Neural progenitor cell (in vitro differentiated cells): ENCODE data around the gene CNP. TPM values are rescaled to one million over a fixed set of nuclear protein-coding genes. Genes with fewer than 3 reads are reported as not detected.

ENCODE experiments used
- DNase-seq: peaks from one replicate; pipeline ENCODE4 v3.0.0-alpha.2; 2016; ENCODE audit warnings: low spot score
- H2AFZ ChIP-seq: fragments of 200-600 bp; sonication (generic); replicated peaks from 2 replicates; pipeline ENCODE4 v1.6.1; 2016; ENCODE audit warnings: antibody characterized with exemption
- H3F3A ChIP-seq: fragments of 200-600 bp; sonication (generic); 2 replicates; pipeline ENCODE4 v1.6.1; 2016; ENCODE audit warnings: antibody characterized with exemption, low read depth
- H3K27ac ChIP-seq: fragments of 200-600 bp; sonication (generic); 2 replicates; pipeline ENCODE4 v1.5.1; 2016; ENCODE audit warnings: mild to moderate bottlenecking
- H3K27me3 ChIP-seq: fragments of 200-600 bp; sonication (generic); 2 replicates; pipeline ENCODE4 v1.6.1; 2016; ENCODE audit warnings: mild to moderate bottlenecking, moderate library complexity
- H3K36me3 ChIP-seq: fragments of 200-600 bp; sonication (generic); 2 replicates; pipeline ENCODE4 v1.5.1; 2016
- H3K4me1 ChIP-seq: fragments of 200-600 bp; sonication (generic); 2 replicates; pipeline ENCODE4 v1.6.1; 2016; ENCODE audit warnings: mixed run types
- H3K4me2 ChIP-seq: fragments of 200-600 bp; sonication (generic); 2 replicates; pipeline ENCODE4 v1.6.1; 2016
- H3K4me3 ChIP-seq: fragments of 200-600 bp; sonication (generic); 2 replicates; pipeline ENCODE4 v1.5.1; 2016
- H3K79me2 ChIP-seq: fragments of 200-600 bp; sonication (generic); 2 replicates; pipeline ENCODE4 v1.6.1; 2016; ENCODE audit warnings: low read depth
- H3K9ac ChIP-seq: fragments of 200-600 bp; sonication (generic); 2 replicates; pipeline ENCODE4 v1.6.1; 2016
- H3K9me3 ChIP-seq: fragments of 200-600 bp; sonication (generic); 2 replicates; pipeline ENCODE4 v1.5.1; 2016; ENCODE audit warnings: low read depth
- H4K20me1 ChIP-seq: fragments of 200-600 bp; sonication (generic); 2 replicates; pipeline ENCODE4 v1.6.1; 2016; ENCODE audit warnings: low read depth
- H3K27ac Mint-ChIP-seq: 3 replicates; pipeline ENCODE4 v1.8.0; 2021; ENCODE audit warnings: mixed read lengths
- H3K27me3 Mint-ChIP-seq: 2 replicates; pipeline ENCODE4 v1.8.0; 2022; ENCODE audit warnings: low read depth, mild to moderate bottlenecking, inconsistent platforms, moderate library complexity, mixed read lengths; ENCODE audit not compliant: insufficient read depth
- H3K36me3 Mint-ChIP-seq: 3 replicates; pipeline ENCODE4 v1.8.0; 2021; ENCODE audit warnings: mixed read lengths
- H3K4me1 Mint-ChIP-seq: 3 replicates; pipeline ENCODE4 v1.8.0; 2021; ENCODE audit warnings: mixed read lengths
- H3K4me3 Mint-ChIP-seq: 3 replicates; pipeline ENCODE4 v1.8.0; 2021; ENCODE audit warnings: mild to moderate bottlenecking, moderate library complexity, mixed read lengths
- H3K9me3 Mint-ChIP-seq: 3 replicates; pipeline ENCODE4 v1.8.0; 2020; ENCODE audit warnings: mixed read lengths
- CTCF ChIP-seq: fragments of 200-600 bp; sonication (generic); IDR thresholded peaks from 2 replicates; pipeline ENCODE4 v1.5.1; 2017; ENCODE audit warnings: antibody characterized with exemption, mild to moderate bottlenecking
- EZH2 ChIP-seq: fragments of 200-600 bp; sonication (generic); IDR thresholded peaks from 2 replicates; pipeline ENCODE4 v1.6.1; 2017; ENCODE audit warnings: antibody characterized with exemption, mild to moderate bottlenecking, moderate library complexity
- EZH2phosphoT487 ChIP-seq: fragments of 200-600 bp; sonication (generic); IDR thresholded peaks from 2 replicates; pipeline ENCODE4 v1.6.1; 2017; ENCODE audit warnings: antibody characterized with exemption
- total RNA-seq: library from RNA; depleted of rRNA; stranded (reverse); fragments of >200 nt; gene quantifications from 2 replicates; pipeline ENCODE4 v1.2.3, GENCODE V29; 2015; ENCODE audit warnings: low replicate concordance

The CNP gene
- total RNA-seq, 1 donor from 2014 or later: 38.6 TPM

GRCh38 chr17:41968676-41969075, 2.1 kb downstream of the CNP start:
- Histone ChIP-seq H2AFZ (no peak overlapping the region), H3K4me3 (no peak overlapping the region), H3K4me2 (no peak overlapping the region), H3K9me3 (no peaks in the 10 kb centered on the region), H4K20me1 (peaks cover 33% of the 10 kb centered on the region), H3K27ac (no peak overlapping the region), H3F3A (peaks cover 36% of the 10 kb centered on the region), H3K4me1 (peaks cover 13% of the 10 kb centered on the region), H3K79me2 (peaks cover 47% of the 10 kb centered on the region), H3K27me3 (no peaks in the 10 kb centered on the region), H3K36me3 (no peaks in the 10 kb centered on the region), H3K9ac (no peak overlapping the region)
- Mint-ChIP-seq H3K36me3 (peaks cover 20% of the 10 kb centered on the region), H3K4me1 (peaks cover 20% of the 10 kb centered on the region), H3K4me3 (peak overlapping the region; percentile 59), H3K27me3 (peaks cover 10% of the 10 kb centered on the region), H3K27ac (no peak overlapping the region), H3K9me3 (no peaks in the 10 kb centered on the region)
- no peak for DNase-seq
- TF ChIP-seq EZH2phosphoT487 (no peak), CTCF (no peak), EZH2 (no peak)

GRCh38 chr17:41970901-41971331, 4.3 kb downstream of the CNP start:
- peaks cover 2% of the 10 kb centered on the region for H3K27me3 Mint-ChIP-seq
- Histone ChIP-seq H3K9ac (no peak overlapping the region), H4K20me1 (peaks cover 39% of the 10 kb centered on the region), H2AFZ (no peak overlapping the region), H3K79me2 (peaks cover 47% of the 10 kb centered on the region), H3K4me2 (no peak overlapping the region), H3K27me3 (no peaks in the 10 kb centered on the region), H3K27ac (no peak overlapping the region), H3K4me1 (peaks cover 10% of the 10 kb centered on the region), H3K9me3 (no peaks in the 10 kb centered on the region), H3K36me3 (no peaks in the 10 kb centered on the region), H3F3A (peaks cover 23% of the 10 kb centered on the region), H3K4me3 (no peak overlapping the region)
- no peak for DNase-seq
- no peak overlapping the region for H3K4me3 Mint-ChIP-seq
- H3K9me3 Mint-ChIP-seq: no peaks in the 10 kb centered on the region
- peaks cover 24% of the 10 kb centered on the region for H3K36me3 Mint-ChIP-seq
- H3K4me1 Mint-ChIP-seq: peaks cover 10% of the 10 kb centered on the region
- TF ChIP-seq EZH2phosphoT487 (no peak), EZH2 (no peak)
- no peak overlapping the region for H3K27ac Mint-ChIP-seq

GRCh38 chr17:41971721-41972523, 5.3 kb downstream of the CNP start:
- no peak overlapping the region for H2AFZ ChIP-seq
- H3K4me1 ChIP-seq: peaks cover 6% of the 10 kb centered on the region
- peaks cover 44% of the 10 kb centered on the region for H3K79me2 ChIP-seq
- no peaks in the 10 kb centered on the region for H3K9me3 Mint-ChIP-seq
- peaks cover 10% of the 10 kb centered on the region for H3K4me1 Mint-ChIP-seq
- no peaks in the 10 kb centered on the region for H3K27me3 ChIP-seq
- no peak overlapping the region for H3K4me2 ChIP-seq
- no peaks in the 10 kb centered on the region for H3K36me3 ChIP-seq
- peak overlapping the region; percentile 53 for H3K27ac Mint-ChIP-seq
- H4K20me1 ChIP-seq: peaks cover 39% of the 10 kb centered on the region
- H3K36me3 Mint-ChIP-seq: peaks cover 27% of the 10 kb centered on the region
- no peak overlapping the region for H3K27ac ChIP-seq
- H3K27me3 Mint-ChIP-seq: peaks cover 2% of the 10 kb centered on the region
- H3F3A ChIP-seq: peaks cover 14% of the 10 kb centered on the region
- no peak overlapping the region for H3K4me3 ChIP-seq
- TF ChIP-seq EZH2phosphoT487 (no peak), EZH2 (no peak), CTCF (no peak)
- no peaks in the 10 kb centered on the region for H3K9me3 ChIP-seq
- DNase-seq: no peak
- H3K9ac ChIP-seq: no peak overlapping the region
- no peak overlapping the region for H3K4me3 Mint-ChIP-seq
